Esophagus squamous epithelium (tissue), 5 donors: ENCODE results near the gene KLHL17. TPM values are rescaled to one million over a fixed set of nuclear protein-coding genes. Genes with fewer than 3 reads are reported as not detected.

ENCODE experiments used
- DNase-seq: peaks from one replicate; lab custom pipeline; 2025; lab: John Stamatoyannopoulos, UW
- H3K27ac ChIP-seq, 4 donors: fragments of 200-600 bp; sonication (generic); one replicate each; pipeline ENCODE4 v1.5.1; 2016 to 2019; ENCODE audit warnings: mild to moderate bottlenecking in 1 of 4
- H3K27me3 ChIP-seq, 4 donors: fragments of 200-600 bp; sonication (generic); 1 replicate in 3 of 4; 2 replicates in 1 of 4; pipeline versions ENCODE4 v1.5.1 to v1.6.0; 2017 to 2021; ENCODE audit warnings: antibody characterized with exemption in 1 of 4
- H3K36me3 ChIP-seq, 3 donors: fragments of 200-600 bp; sonication (generic); one replicate each; pipeline ENCODE4 v1.5.1; 2016 to 2019
- H3K4me1 ChIP-seq, 3 donors: fragments of 200-600 bp; sonication (generic); one replicate each; pipeline ENCODE4 v1.5.1; 2017 to 2019
- H3K4me3 ChIP-seq, 4 donors: fragments of 200-600 bp; sonication (generic); 1 replicate in 3 of 4; 2 replicates in 1 of 4; pipeline ENCODE4 v1.5.1; 2016 to 2019; ENCODE audit warnings: mild to moderate bottlenecking in 2 of 4, moderate library complexity in 1 of 4
- H3K9me3 ChIP-seq, 3 donors: fragments of 200-600 bp; sonication (generic); one replicate each; pipeline ENCODE4 v1.5.1; 2016 to 2019
- CTCF ChIP-seq, 6 experiments: fragments of 450-650 bp in 4 of 6; fragments of 200-600 bp in 2 of 6; sonication (generic) in 2 of 6; IDR thresholded peaks; one replicate each; pipeline ENCODE4 v1.5.1; 2016 to 2019; ENCODE audit warnings: antibody characterized with exemption in 6 of 6, mild to moderate bottlenecking in 4 of 6, moderate library complexity in 4 of 6
- POLR2A ChIP-seq, 4 donors: fragments of 450-650 bp; IDR thresholded peaks; one replicate each; pipeline ENCODE4 v1.6.1; 2017; ENCODE audit warnings: antibody characterized with exemption in 4 of 4, mild to moderate bottlenecking in 4 of 4, moderate library complexity in 3 of 4
- WGBS, 2 donors: methylation state at CpG; one replicate each; pipeline ENCODE4 v1.1.5; 2018; 5-methylcytosine and 5-hydroxymethylcytosine counted together
- intact Hi-C: fragments of 100-400 bp; cut with DNase I; formaldehyde crosslinking; loops from one replicate; pipeline ENCODE4 v1.15.0; 2022
- total RNA-seq, 4 donors: library from RNA; depleted of rRNA; stranded (reverse); fragments of >200 nt; gene quantifications; one replicate each; pipeline ENCODE4 v1.1.0, GENCODE V29; 2016
- donor health status: DM: yes; HTN: yes; CAD: no.

Gene KLHL17
- total RNA-seq, 4 donors from 2014 or later: 8.7 to 13.8 (median 10.3) TPM

- peak overlapping the region in 1 of 4 donors; percentile 78 for H3K4me3 ChIP-seq
- no peak for TF ChIP-seq POLR2A (IDR thresholded peaks at IDR 0.05)
- TF ChIP-seq CTCF (IDR thresholded peaks at IDR 0.05): no peak
- WGBS, 2 donors: no CpG with 5 or more reads among the region's 3 CpGs
- H3K4me1 ChIP-seq: peaks cover 14 to 55% (median 38%) of the 10 kb centered on the region in 3 donors
- H3K36me3 ChIP-seq: no peaks in the 10 kb centered on the region
- H3K27ac ChIP-seq: no peak overlapping the region
- H3K27me3 ChIP-seq: peaks cover 0 to 92% (median 3%) of the 10 kb centered on the region in 4 donors
- no peak for DNase-seq
- peaks cover 0 to 1% (median 0%) of the 10 kb centered on the region in 3 donors for H3K9me3 ChIP-seq
- intact Hi-C loops: no loop called here
These were observed 37.3 kb downstream of the KLHL17 start for GRCh38 chr1:997713-997992.

- H3K4me1 ChIP-seq: peaks cover 14 to 55% (median 38%) of the 10 kb centered on the region in 3 donors
- no CpG with 5 or more reads among the region's 75 CpGs for WGBS, 2 donors
- no peak for DNase-seq
- H3K36me3 ChIP-seq: no peaks in the 10 kb centered on the region
- peak overlapping the region in 2 of 4 donors; percentile 94 to 97 for H3K27ac ChIP-seq
- TF ChIP-seq POLR2A (IDR thresholded peaks at IDR 0.05): no peak
- TF ChIP-seq CTCF (IDR thresholded peaks at IDR 0.05): no peak
- peaks cover 0 to 92% (median 3%) of the 10 kb centered on the region in 4 donors for H3K27me3 ChIP-seq
- H3K4me3 ChIP-seq: peak overlapping the region; percentile 59 to 78 (median 68)
- intact Hi-C loops: no loop called here
- no peaks in the 10 kb centered on the region for H3K9me3 ChIP-seq
These were observed 37.8 kb downstream of the KLHL17 start for GRCh38 chr1:997993-998744.

GRCh38 chr1:998745-998994, 38.3 kb downstream of the KLHL17 start:
- Histone ChIP-seq H3K4me3 (peak overlapping the region; percentile 59 to 78 (median 68)), H3K27me3 (peaks cover 0 to 91% (median 3%) of the 10 kb centered on the region in 4 donors), H3K4me1 (peaks cover 14 to 55% (median 38%) of the 10 kb centered on the region in 3 donors), H3K9me3 (no peaks in the 10 kb centered on the region), H3K36me3 (no peaks in the 10 kb centered on the region), H3K27ac (peak overlapping the region in 3 of 4 donors; percentile 91 to 97 (median 94))
- no peak for DNase-seq
- intact Hi-C loops: no loop called here
- TF ChIP-seq CTCF (IDR thresholded peaks at IDR 0.05): no peak
- WGBS, 2 donors: no CpG with 5 or more reads among the region's 27 CpGs

GRCh38 chr1:998995-999724, 38.8 kb downstream of the KLHL17 start:
- H3K36me3 ChIP-seq: no peaks in the 10 kb centered on the region
- H3K9me3 ChIP-seq: no peaks in the 10 kb centered on the region
- intact Hi-C loops: no loop called here
- DNase-seq: no peak
- peaks cover 14 to 55% (median 38%) of the 10 kb centered on the region in 3 donors for H3K4me1 ChIP-seq
- peak overlapping the region; percentile 59 to 78 (median 68) for H3K4me3 ChIP-seq
- H3K27me3 ChIP-seq: peaks cover 0 to 96% (median 3%) of the 10 kb centered on the region in 4 donors
- 0% methylated on average over 7 of the region's 86 CpGs; no CpG with 5 or more reads in 1 of the 2 donors for WGBS, 2 donors
- peak overlapping the region; percentile 91 to 97 (median 94) for H3K27ac ChIP-seq
- TF ChIP-seq POLR2A (IDR thresholded peaks at IDR 0.05) (peak in 1 of 4 donors; percentile 1), CTCF (IDR thresholded peaks at IDR 0.05) (peak in 1 of 6 experiments; percentile 6)
